Uterus (tissue), 2 donors: Measurements from ENCODE around the gene TTLL4.

Source experiments
- CTCF ChIP-seq, 4 experiments: fragments of 200-600 bp in 2 of 4; fragments of 450-650 bp in 2 of 4; sonication (generic) in 2 of 4; IDR thresholded peaks; one replicate each; pipeline ENCODE4 v1.5.1; 2016 to 2019; ENCODE audit warnings: antibody characterized with exemption in 4 of 4, mild to moderate bottlenecking in 2 of 4, moderate library complexity in 1 of 4
- POLR2A ChIP-seq, 2 donors: fragments of 450-650 bp; IDR thresholded peaks; one replicate each; pipeline ENCODE4 v1.6.1; 2016; ENCODE audit warnings: antibody characterized with exemption in 2 of 2, mild to moderate bottlenecking in 1 of 2, moderate library complexity in 1 of 2

GRCh38 chr2:218679119-218679518 lies 31.5 kb upstream of the TTLL4 start:
- TF ChIP-seq CTCF (IDR thresholded peaks at IDR 0.05) (no peak), POLR2A (IDR thresholded peaks at IDR 0.05) (no peak)
